Caco-2 (cell line): Measurements from ENCODE around the gene SNX27. TPM values are rescaled to one million over a fixed set of nuclear protein-coding genes. Genes with fewer than 3 reads are reported as not detected.

Experiments
- BruUV-seq: library from RNA; stranded (reverse); fragments of 400-500 nt; replicated peaks from 2 replicates; lab custom pipeline; 2021; lab: Mats Ljungman, UMichigan
- CTCF ChIA-PET: fragments of 300-600 bp; sonication (Branson Sonifier 250); formaldehyde crosslinking; loops from one replicate; lab custom pipeline; 2022; ENCODE audit warnings: antibody characterized with exemption; lab: Charles Lee
- POLR2A ChIA-PET: fragments of 300-600 bp; sonication (Branson Sonifier 250); formaldehyde crosslinking; loops from one replicate; lab custom pipeline; 2022; ENCODE audit warnings: antibody characterized with exemption; lab: Charles Lee
- DNase-seq, 2 experiments: peaks; one replicate each; pipeline versions ENCODE4 v3.0.0 to v3.0.0-alpha.2; 2020 to 2022
- H3K27me3 ChIP-seq: replicated peaks from 2 replicates; pipeline ENCODE4 v1.6.0; 2011; ENCODE audit warnings: low read length; ENCODE audit not compliant: control insufficient read depth, insufficient read depth
- H3K36me3 ChIP-seq: 2 replicates; pipeline ENCODE4 v1.5.1; 2011; ENCODE audit warnings: low read length; ENCODE audit not compliant: control insufficient read depth, insufficient read depth
- H3K4me1 ChIP-seq: fragments of 250-450 bp; sonication (Bioruptor Pico); 2 replicates; pipeline ENCODE4 v1.5.1; 2020; ENCODE audit warnings: mild to moderate bottlenecking
- H3K4me3 ChIP-seq: 2 replicates; pipeline ENCODE4 v1.5.1; 2011; ENCODE audit warnings: low read depth, mild to moderate bottlenecking, control low read depth, low read length
- H3K9me3 ChIP-seq: fragments of 250-450 bp; sonication (Bioruptor Pico); 2 replicates; pipeline ENCODE4 v1.5.1; 2020; ENCODE audit warnings: mild to moderate bottlenecking, moderate library complexity
- H3K27ac Mint-ChIP-seq: one replicate; pipeline ENCODE4 v1.8.0; 2022; ENCODE audit warnings: mixed read lengths; ENCODE audit not compliant: unreplicated experiment
- H3K27me3 Mint-ChIP-seq: one replicate; pipeline ENCODE4 v1.8.0; 2022; ENCODE audit warnings: mixed read lengths; ENCODE audit not compliant: insufficient read depth, unreplicated experiment
- H3K36me3 Mint-ChIP-seq: one replicate; pipeline ENCODE4 v1.8.0; 2022; ENCODE audit warnings: mild to moderate bottlenecking, mixed read lengths; ENCODE audit not compliant: insufficient read depth, unreplicated experiment
- H3K4me1 Mint-ChIP-seq: one replicate; pipeline ENCODE4 v1.8.0; 2022; ENCODE audit warnings: low read depth, mixed read lengths; ENCODE audit not compliant: unreplicated experiment
- H3K4me3 Mint-ChIP-seq: one replicate; pipeline ENCODE4 v1.8.0; 2022; ENCODE audit warnings: mild to moderate bottlenecking, moderate library complexity, mixed read lengths; ENCODE audit not compliant: unreplicated experiment
- H3K9me3 Mint-ChIP-seq: one replicate; pipeline ENCODE4 v1.8.0; 2022; ENCODE audit warnings: mixed read lengths; ENCODE audit not compliant: unreplicated experiment
- CTCF ChIP-seq, 2 experiments: fragments of 200-600 bp in 1 of 2; IDR thresholded peaks; 1 replicate in 1 of 2; 2 replicates in 1 of 2; pipeline versions ENCODE4 v1.5.1 to v1.8.0; 2011 to 2022; ENCODE audit warnings: antibody characterized with exemption in 1 of 2, control low read depth in 1 of 2, inconsistent platforms in 1 of 2, low read depth in 1 of 2, low read length in 1 of 2, mild to moderate bottlenecking in 1 of 2, moderate library complexity in 1 of 2; ENCODE audit not compliant: insufficient read depth in 1 of 2, severe bottlenecking in 1 of 2, unreplicated experiment in 1 of 2
- intact Hi-C: fragments of 100-400 bp; cut with micrococcal nuclease; formaldehyde crosslinking; loops from one replicate; pipeline ENCODE4 v1.10.0; 2022; ENCODE audit not compliant: unreplicated experiment
- total RNA-seq: library from RNA; stranded (reverse); gene quantifications from 2 replicates; pipeline ENCODE4 v1.2.3, GENCODE V29; 2022

The SNX27 gene
- total RNA-seq, 1 experiment from 2014 or later: 47.2 TPM

- no TSS peak for BruUV-seq
- no peak overlapping the region for H3K4me3 ChIP-seq
- ChIA-PET CTCF (interaction anchor here (1.0 to 1.1 kb wide), 2 partner anchors 30 to 131 kb away, joined by 3 to 5 read pairs; no protein-coding TSS in a partner anchor), POLR2A (no interaction called here)
- no peaks in the 10 kb centered on the region for H3K9me3 ChIP-seq
- H3K9me3 Mint-ChIP-seq: no peaks in the 10 kb centered on the region
- no peak for TF ChIP-seq CTCF (IDR thresholded peaks at IDR 0.05; ENCODE audit: insufficient read depth in 1 of 2, low read depth in 1 of 2, low read length in 1 of 2, severe bottlenecking in 1 of 2, unreplicated experiment in 1 of 2)
- H3K4me3 Mint-ChIP-seq: no peak overlapping the region
- intact Hi-C loops: no loop called here
- no peaks in the 10 kb centered on the region for H3K36me3 ChIP-seq
- no peak overlapping the region for H3K27ac Mint-ChIP-seq
- H3K27me3 Mint-ChIP-seq: no peaks in the 10 kb centered on the region
- H3K4me1 ChIP-seq: peaks cover 3% of the 10 kb centered on the region; the same call in 1 of the 2 replicates
- no peaks in the 10 kb centered on the region for H3K27me3 ChIP-seq
- DNase-seq: no peak
- no peaks in the 10 kb centered on the region for H3K4me1 Mint-ChIP-seq
- peaks cover 2% of the 10 kb centered on the region for H3K36me3 Mint-ChIP-seq
These were observed 93.3 kb downstream of the SNX27 start for GRCh38 chr1:151705146-151705545.

- no TSS peak for BruUV-seq
- ChIA-PET POLR2A (no interaction called here), CTCF (interaction anchor here (1.0 to 1.1 kb wide), 2 partner anchors 29 to 131 kb away, joined by 3 to 5 read pairs; no protein-coding TSS in a partner anchor)
- intact Hi-C loops: no loop called here
- H3K4me3 ChIP-seq: no peak overlapping the region
- Mint-ChIP-seq H3K27ac (no peak overlapping the region), H3K9me3 (no peaks in the 10 kb centered on the region), H3K27me3 (no peaks in the 10 kb centered on the region), H3K4me3 (no peak overlapping the region), H3K36me3 (no peaks in the 10 kb centered on the region), H3K4me1 (no peaks in the 10 kb centered on the region)
- H3K4me1 ChIP-seq: peaks cover 3% of the 10 kb centered on the region; the same call in 1 of the 2 replicates
- TF ChIP-seq CTCF (IDR thresholded peaks at IDR 0.05; ENCODE audit: insufficient read depth in 1 of 2, low read depth in 1 of 2, low read length in 1 of 2, severe bottlenecking in 1 of 2, unreplicated experiment in 1 of 2): no peak
- H3K9me3 ChIP-seq: no peaks in the 10 kb centered on the region
- DNase-seq: no peak
- H3K27me3 ChIP-seq: no peaks in the 10 kb centered on the region
- H3K36me3 ChIP-seq: no peaks in the 10 kb centered on the region
These were observed 94.1 kb downstream of the SNX27 start for GRCh38 chr1:151705753-151706463.

GRCh38 chr1:151706464-151707415, 94.9 kb downstream of the SNX27 start:
- no peaks in the 10 kb centered on the region for H3K27me3 ChIP-seq
- Mint-ChIP-seq H3K27me3 (no peaks in the 10 kb centered on the region), H3K36me3 (no peaks in the 10 kb centered on the region), H3K9me3 (no peaks in the 10 kb centered on the region), H3K4me1 (no peaks in the 10 kb centered on the region), H3K27ac (no peak overlapping the region), H3K4me3 (no peak overlapping the region)
- peaks cover 3% of the 10 kb centered on the region; the same call in 1 of the 2 replicates for H3K4me1 ChIP-seq
- H3K4me3 ChIP-seq: no peak overlapping the region
- ChIA-PET POLR2A (no interaction called here), CTCF (interaction anchor here (1.0 to 1.1 kb wide), 2 partner anchors 28 to 130 kb away, joined by 3 to 5 read pairs; no protein-coding TSS in a partner anchor)
- no TSS peak for BruUV-seq
- intact Hi-C loops: no loop called here
- no peak for DNase-seq
- H3K36me3 ChIP-seq: no peaks in the 10 kb centered on the region
- TF ChIP-seq CTCF (IDR thresholded peaks at IDR 0.05; ENCODE audit: insufficient read depth in 1 of 2, low read depth in 1 of 2, low read length in 1 of 2, severe bottlenecking in 1 of 2, unreplicated experiment in 1 of 2): no peak
- no peaks in the 10 kb centered on the region for H3K9me3 ChIP-seq
